K562 (cell line): Measurements from ENCODE around the gene TRPM2.

ENCODE experiments used
- EP300 ChIP-seq: IDR thresholded peaks from 2 replicates; pipeline ENCODE4 v1.6.1; 2012; ENCODE audit warnings: low read length, improper control_type of control experiment
- MBD1 ChIP-seq: fragments of 250-450 bp; sonication (Bioruptor Pico); IDR thresholded peaks from 2 replicates; pipeline ENCODE4 v1.8.0; 2022; ENCODE audit warnings: inconsistent platforms
- NFIC ChIP-seq: fragments of 450-650 bp; IDR thresholded peaks from 2 replicates; pipeline ENCODE4 v1.6.1; 2017; ENCODE audit warnings: mild to moderate bottlenecking, inconsistent platforms
- POLR2A ChIP-seq: fragments of 450-650 bp; conservative IDR thresholded peaks from 2 replicates; pipeline ENCODE4 v1.6.1; 2016
- RBM22 ChIP-seq: fragments of 200-400 bp; formaldehyde crosslinking; IDR thresholded peaks from 2 replicates; pipeline ENCODE4 v1.6.1; 2018; ENCODE audit warnings: low read length, low read depth; ENCODE audit not compliant: poor library complexity, severe bottlenecking
- SIX5 ChIP-seq, 2 experiments: IDR thresholded peaks; 2 replicates each; pipeline ENCODE4 v1.6.1; 2011; ENCODE audit warnings: low read length in 2 of 2, borderline replicate concordance in 1 of 2, low read depth in 1 of 2, mild to moderate bottlenecking in 1 of 2, moderate library complexity in 1 of 2; ENCODE audit not compliant: insufficient read depth in 1 of 2
- TAF7 ChIP-seq: fragments of 450-650 bp; IDR thresholded peaks from 2 replicates; pipeline ENCODE4 v1.6.1; 2016; ENCODE audit warnings: missing genetic modification characterization, missing compliant biosample characterization
- TBL1XR1 ChIP-seq, 2 experiments: IDR thresholded peaks; 2 replicates each; pipeline ENCODE4 v1.6.1; 2012; ENCODE audit warnings: improper control_type of control experiment in 2 of 2, low read length in 2 of 2, mild to moderate bottlenecking in 1 of 2
- ZMIZ1 ChIP-seq, 2 experiments: fragments of 150-350 bp in 1 of 2; IDR thresholded peaks; 2 replicates each; pipeline ENCODE4 v1.6.1; 2012 to 2016; ENCODE audit warnings: low read depth in 2 of 2, low read length in 2 of 2, mild to moderate bottlenecking in 1 of 2, moderate library complexity in 1 of 2
- ZNF174 ChIP-seq: fragments of 250-450 bp; sonication (Bioruptor Pico); IDR thresholded peaks from 2 replicates; pipeline ENCODE4 v1.4.0; 2020; ENCODE audit warnings: mild to moderate bottlenecking
- TF ChIP-seq, protein P1 (sequence below): fragments of 450-650 bp; IDR thresholded peaks from 2 replicates; pipeline ENCODE4 v1.6.1; 2017; ENCODE audit warnings: mild to moderate bottlenecking, moderate library complexity
- TF ChIP-seq, protein P2 (sequence below), 2 experiments: fragments of 450-650 bp; IDR thresholded peaks; 2 replicates each; pipeline ENCODE4 v1.6.1; 2016; ENCODE audit warnings: mild to moderate bottlenecking in 2 of 2, borderline replicate concordance in 1 of 2, low read depth in 1 of 2, moderate library complexity in 1 of 2
- TF ChIP-seq, protein P3 (sequence below), 3 experiments: IDR thresholded peaks in 2 of 3; conservative IDR thresholded peaks in 1 of 3; 2 replicates each; pipeline ENCODE4 v1.5.1; 2011 to 2012; ENCODE audit warnings: low read length in 3 of 3, mild to moderate bottlenecking in 3 of 3, control low read depth in 2 of 3, improper control_type of control experiment in 1 of 3, inconsistent platforms in 1 of 3, low read depth in 1 of 3, mixed read lengths in 1 of 3, moderate library complexity in 1 of 3; ENCODE audit not compliant: insufficient read depth in 2 of 3

- TF ChIP-seq TAF7 (tag): no peak
- no peak for TF ChIP-seq RBM22
- TF ChIP-seq SIX5 (IDR thresholded peaks at IDR 0.05; ENCODE audit: borderline replicate concordance in 1 of 2, insufficient read depth in 1 of 2, low read depth in 1 of 2, low read length in 2 of 2): no peak
- TF ChIP-seq, protein P1, sequence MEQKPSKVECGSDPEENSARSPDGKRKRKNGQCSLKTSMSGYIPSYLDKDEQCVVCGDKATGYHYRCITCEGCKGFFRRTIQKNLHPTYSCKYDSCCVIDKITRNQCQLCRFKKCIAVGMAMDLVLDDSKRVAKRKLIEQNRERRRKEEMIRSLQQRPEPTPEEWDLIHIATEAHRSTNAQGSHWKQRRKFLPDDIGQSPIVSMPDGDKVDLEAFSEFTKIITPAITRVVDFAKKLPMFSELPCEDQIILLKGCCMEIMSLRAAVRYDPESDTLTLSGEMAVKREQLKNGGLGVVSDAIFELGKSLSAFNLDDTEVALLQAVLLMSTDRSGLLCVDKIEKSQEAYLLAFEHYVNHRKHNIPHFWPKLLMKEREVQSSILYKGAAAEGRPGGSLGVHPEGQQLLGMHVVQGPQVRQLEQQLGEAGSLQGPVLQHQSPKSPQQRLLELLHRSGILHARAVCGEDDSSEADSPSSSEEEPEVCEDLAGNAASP: no peak
- TF ChIP-seq EP300: no peak
- TF ChIP-seq ZMIZ1 (IDR thresholded peaks at IDR 0.05; ENCODE audit: low read depth in 2 of 2, low read length in 2 of 2): no peak
- no peak for TF ChIP-seq MBD1 (CRISPR knock-in tag)
- TF ChIP-seq POLR2A: no peak
- TF ChIP-seq NFIC: no peak
- TF ChIP-seq, protein P2, sequence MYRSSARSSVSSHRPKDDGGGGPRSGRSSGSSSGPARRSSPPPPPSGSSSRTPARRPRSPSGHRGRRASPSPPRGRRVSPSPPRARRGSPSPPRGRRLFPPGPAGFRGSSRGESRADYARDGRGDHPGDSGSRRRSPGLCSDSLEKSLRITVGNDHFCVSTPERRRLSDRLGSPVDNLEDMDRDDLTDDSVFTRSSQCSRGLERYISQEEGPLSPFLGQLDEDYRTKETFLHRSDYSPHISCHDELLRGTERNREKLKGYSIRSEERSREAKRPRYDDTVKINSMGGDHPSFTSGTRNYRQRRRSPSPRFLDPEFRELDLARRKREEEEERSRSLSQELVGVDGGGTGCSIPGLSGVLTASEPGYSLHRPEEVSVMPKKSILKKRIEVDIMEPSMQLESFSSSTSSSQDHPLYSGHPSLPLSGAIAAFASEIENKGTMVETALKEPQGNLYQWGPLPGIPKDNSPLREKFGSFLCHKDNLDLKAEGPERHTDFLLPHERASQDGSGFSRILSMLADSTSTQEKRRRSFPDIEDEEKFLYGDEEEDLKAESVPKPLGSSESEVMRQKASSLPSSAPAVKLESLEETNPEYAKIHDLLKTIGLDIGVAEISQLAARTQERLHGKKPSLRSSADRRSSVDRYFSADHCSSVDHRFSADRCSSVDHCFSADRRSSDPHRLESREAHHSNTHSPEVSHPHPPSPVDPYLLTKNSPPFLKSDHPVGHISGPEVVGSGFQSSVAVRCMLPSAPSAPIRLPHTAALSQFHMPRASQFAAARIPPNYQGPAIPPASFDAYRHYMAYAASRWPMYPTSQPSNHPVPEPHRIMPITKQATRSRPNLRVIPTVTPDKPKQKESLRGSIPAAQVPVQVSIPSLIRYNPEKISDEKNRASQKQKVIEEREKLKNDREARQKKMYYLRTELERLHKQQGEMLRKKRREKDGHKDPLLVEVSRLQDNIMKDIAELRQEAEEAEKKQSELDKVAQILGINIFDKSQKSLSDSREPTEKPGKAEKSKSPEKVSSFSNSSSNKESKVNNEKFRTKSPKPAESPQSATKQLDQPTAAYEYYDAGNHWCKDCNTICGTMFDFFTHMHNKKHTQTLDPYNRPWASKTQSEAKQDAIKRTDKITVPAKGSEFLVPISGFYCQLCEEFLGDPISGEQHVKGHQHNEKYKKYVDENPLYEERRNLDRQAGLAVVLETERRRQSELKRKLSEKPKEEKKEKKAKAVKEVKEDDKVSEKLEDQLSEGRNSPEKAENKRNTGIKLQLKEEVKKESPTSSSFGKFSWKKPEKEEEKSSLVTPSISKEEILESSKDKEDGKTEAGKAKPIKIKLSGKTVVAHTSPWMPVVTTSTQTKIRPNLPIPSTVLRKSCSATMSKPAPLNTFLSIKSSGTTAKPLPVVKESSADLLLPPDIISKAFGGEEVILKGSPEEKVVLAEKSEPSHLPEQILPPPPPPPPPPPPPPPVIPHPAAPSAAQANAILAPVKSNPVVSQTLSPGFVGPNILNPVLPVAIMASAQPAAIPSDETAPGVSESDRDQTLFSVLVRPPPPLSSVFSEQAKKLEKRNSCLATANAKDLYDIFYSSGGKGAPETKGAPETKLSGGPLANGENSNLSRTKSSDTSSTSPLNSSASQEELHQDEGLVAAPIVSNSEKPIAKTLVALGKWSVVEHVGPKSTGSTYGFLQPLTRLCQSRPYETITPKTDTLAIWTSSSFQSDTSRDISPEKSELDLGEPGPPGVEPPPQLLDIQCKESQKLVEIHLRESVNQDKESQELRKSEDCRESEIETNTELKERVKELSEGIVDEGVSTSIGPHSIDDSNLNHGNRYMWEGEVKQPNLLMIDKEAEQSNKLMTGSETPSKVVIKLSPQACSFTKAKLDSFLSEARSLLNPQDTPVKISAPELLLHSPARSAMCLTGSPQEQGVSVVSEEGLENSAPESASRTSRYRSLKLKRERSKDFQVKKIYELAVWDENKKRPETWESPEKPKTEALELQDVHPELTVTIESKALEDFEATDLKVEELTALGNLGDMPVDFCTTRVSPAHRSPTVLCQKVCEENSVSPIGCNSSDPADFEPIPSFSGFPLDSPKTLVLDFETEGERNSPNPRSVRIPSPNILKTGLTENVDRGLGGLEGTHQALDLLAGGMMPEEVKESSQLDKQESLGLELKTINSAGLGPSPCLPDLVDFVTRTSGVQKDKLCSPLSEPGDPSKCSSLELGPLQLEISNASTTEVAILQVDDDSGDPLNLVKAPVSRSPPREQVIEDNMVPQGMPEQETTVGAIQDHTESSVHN (IDR thresholded peaks at IDR 0.05; ENCODE audit: borderline replicate concordance in 1 of 2, low read depth in 1 of 2): no peak
- no peak for TF ChIP-seq TBL1XR1 (IDR thresholded peaks at IDR 0.05; ENCODE audit: low read length in 2 of 2)
- TF ChIP-seq, protein P3, sequence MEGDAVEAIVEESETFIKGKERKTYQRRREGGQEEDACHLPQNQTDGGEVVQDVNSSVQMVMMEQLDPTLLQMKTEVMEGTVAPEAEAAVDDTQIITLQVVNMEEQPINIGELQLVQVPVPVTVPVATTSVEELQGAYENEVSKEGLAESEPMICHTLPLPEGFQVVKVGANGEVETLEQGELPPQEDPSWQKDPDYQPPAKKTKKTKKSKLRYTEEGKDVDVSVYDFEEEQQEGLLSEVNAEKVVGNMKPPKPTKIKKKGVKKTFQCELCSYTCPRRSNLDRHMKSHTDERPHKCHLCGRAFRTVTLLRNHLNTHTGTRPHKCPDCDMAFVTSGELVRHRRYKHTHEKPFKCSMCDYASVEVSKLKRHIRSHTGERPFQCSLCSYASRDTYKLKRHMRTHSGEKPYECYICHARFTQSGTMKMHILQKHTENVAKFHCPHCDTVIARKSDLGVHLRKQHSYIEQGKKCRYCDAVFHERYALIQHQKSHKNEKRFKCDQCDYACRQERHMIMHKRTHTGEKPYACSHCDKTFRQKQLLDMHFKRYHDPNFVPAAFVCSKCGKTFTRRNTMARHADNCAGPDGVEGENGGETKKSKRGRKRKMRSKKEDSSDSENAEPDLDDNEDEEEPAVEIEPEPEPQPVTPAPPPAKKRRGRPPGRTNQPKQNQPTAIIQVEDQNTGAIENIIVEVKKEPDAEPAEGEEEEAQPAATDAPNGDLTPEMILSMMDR (IDR thresholded peaks at IDR 0.05 in 2 of 3, conservative IDR thresholded peaks at IDR 0.05 in 1 of 3; ENCODE audit: insufficient read depth in 2 of 3, low read depth in 1 of 3, low read length in 3 of 3): no peak
- TF ChIP-seq ZNF174 (CRISPR knock-in tag): no peak
These were observed 105.7 kb downstream of the TRPM2 start for GRCh38 chr21:44458971-44459711.
